GM12891 (cell line): ENCODE data around the gene PBRM1.

Source experiments
- PAX5 ChIP-seq: IDR thresholded peaks from 2 replicates; pipeline ENCODE4 v1.6.1; 2011; ENCODE audit warnings: low read length, moderate library complexity, mild to moderate bottlenecking; ENCODE audit not compliant: insufficient read depth, severe bottlenecking
- POLR2A ChIP-seq: IDR thresholded peaks from 2 replicates; pipeline ENCODE4 v1.6.1; 2011; ENCODE audit warnings: low read depth, low read length, control low read depth
- POLR2AphosphoS5 ChIP-seq: IDR thresholded peaks from 2 replicates; pipeline ENCODE4 v1.6.1; 2011; ENCODE audit warnings: low read depth, low read length, control low read depth
- POU2F2 ChIP-seq: IDR thresholded peaks from 2 replicates; pipeline ENCODE4 v1.6.1; 2011; ENCODE audit warnings: low read depth, mild to moderate bottlenecking, control low read depth, low read length, moderate library complexity
- SPI1 ChIP-seq: IDR thresholded peaks from 2 replicates; pipeline ENCODE4 v1.6.1; 2011; ENCODE audit warnings: low read depth, low read length, control low read depth
- TAF1 ChIP-seq: IDR thresholded peaks from 2 replicates; pipeline ENCODE4 v1.6.1; 2011; ENCODE audit warnings: low read depth, low read length, control low read depth

DNA sequence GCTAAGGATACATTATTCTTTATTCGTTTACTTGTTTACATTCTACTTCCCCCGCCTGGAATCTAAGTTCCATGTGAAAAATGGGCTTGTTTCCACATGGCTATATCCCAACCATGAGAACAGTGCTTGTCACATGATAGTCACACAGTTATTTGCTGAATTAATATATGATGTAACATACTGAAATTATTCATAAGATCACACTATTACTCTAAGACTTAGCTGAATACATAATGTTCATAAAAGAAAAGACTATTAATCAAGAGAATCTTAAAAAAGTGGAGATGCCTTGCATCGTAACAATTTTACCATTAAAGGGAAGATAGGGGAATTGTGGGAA lies 6.5 kb downstream of the PBRM1 start:
- no peak for TF ChIP-seq POLR2A
- TF ChIP-seq TAF1: no peak
- TF ChIP-seq POLR2AphosphoS5: no peak
- TF ChIP-seq SPI1: no peak
- TF ChIP-seq PAX5: no peak
- no peak for TF ChIP-seq POU2F2
